ENCODE data around the gene IQSEC1.

IQSEC1 gene

GRCh38 chr3:13074006-13074375, 762 bp upstream of the IQSEC1 start:
- no peak overlapping the region for H3K4me3 ChIP-seq (ENCODE audit: low read depth, low read length)
- no peak for DNase-seq (ENCODE audit: low read depth)

- no peak for DNase-seq (ENCODE audit: low read depth)
- peak overlapping the region; percentile 17 for H3K4me3 ChIP-seq (ENCODE audit: low read depth, low read length)
Measured at GRCh38 chr3:13072600-13073325, 466 bp downstream of the IQSEC1 start.

- no peak overlapping the region for H3K4me3 ChIP-seq (ENCODE audit: low read depth, low read length)
- DNase-seq (ENCODE audit: low read depth) = no peak
Measured at GRCh38 chr3:13072239-13072599, 1.0 kb downstream of the IQSEC1 start.

GRCh38 chr3:13071695-13072094, 1.5 kb downstream of the IQSEC1 start:
- no peak for DNase-seq (ENCODE audit: low read depth)
- no peak overlapping the region for H3K4me3 ChIP-seq (ENCODE audit: low read depth, low read length)

GRCh38 chr3:13070391-13071070, 2.7 kb downstream of the IQSEC1 start:
- no peak for DNase-seq (ENCODE audit: low read depth)
- H3K4me3 ChIP-seq (ENCODE audit: low read depth, low read length) = no peak overlapping the region

- H3K4me3 ChIP-seq (ENCODE audit: low read depth, low read length) = no peak overlapping the region
- no peak for DNase-seq (ENCODE audit: low read depth)
Measured at GRCh38 chr3:13069495-13069894, 3.7 kb downstream of the IQSEC1 start.

GRCh38 chr3:13068269-13069010, 4.8 kb downstream of the IQSEC1 start:
- no peak overlapping the region for H3K4me3 ChIP-seq (ENCODE audit: low read depth, low read length)
- DNase-seq (ENCODE audit: low read depth) = no peak

GRCh38 chr3:13067778-13068177, 5.5 kb downstream of the IQSEC1 start:
- no peak for DNase-seq (ENCODE audit: low read depth)
- no peak overlapping the region for H3K4me3 ChIP-seq (ENCODE audit: low read depth, low read length)

- no peak for DNase-seq (ENCODE audit: low read depth)
- H3K4me3 ChIP-seq (ENCODE audit: low read depth, low read length) = no peak overlapping the region
Measured at GRCh38 chr3:13066834-13067233, 6.4 kb downstream of the IQSEC1 start.

GRCh38 chr3:13066236-13066635, 7.0 kb downstream of the IQSEC1 start:
- no peak for DNase-seq (ENCODE audit: low read depth)
- H3K4me3 ChIP-seq (ENCODE audit: low read depth, low read length) = no peak overlapping the region

GRCh38 chr3:13065727-13066126, 7.5 kb downstream of the IQSEC1 start:
- no peak overlapping the region for H3K4me3 ChIP-seq (ENCODE audit: low read depth, low read length)
- no peak for DNase-seq (ENCODE audit: low read depth)

GRCh38 chr3:13064964-13065363, 8.3 kb downstream of the IQSEC1 start:
- DNase-seq (ENCODE audit: low read depth) = no peak
- H3K4me3 ChIP-seq (ENCODE audit: low read depth, low read length) = no peak overlapping the region

- H3K4me3 ChIP-seq (ENCODE audit: low read depth, low read length) = no peak overlapping the region
- no peak for DNase-seq (ENCODE audit: low read depth)
Measured at GRCh38 chr3:13064159-13064868, 8.9 kb downstream of the IQSEC1 start.

GRCh38 chr3:13063225-13063624, 10.0 kb downstream of the IQSEC1 start:
- DNase-seq (ENCODE audit: low read depth) = no peak
- H3K4me3 ChIP-seq (ENCODE audit: low read depth, low read length) = no peak overlapping the region

- no peak overlapping the region for H3K4me3 ChIP-seq (ENCODE audit: low read depth, low read length)
- no peak for DNase-seq (ENCODE audit: low read depth)
Measured at GRCh38 chr3:13062647-13063046, 10.6 kb downstream of the IQSEC1 start.

- no peak for DNase-seq (ENCODE audit: low read depth)
- no peak overlapping the region for H3K4me3 ChIP-seq (ENCODE audit: low read depth, low read length)
Measured at GRCh38 chr3:13060341-13060910, 12.8 kb downstream of the IQSEC1 start.

- no peak overlapping the region for H3K4me3 ChIP-seq (ENCODE audit: low read depth, low read length)
Measured at GRCh38 chr3:13058346-13059120, 14.7 kb downstream of the IQSEC1 start.

GRCh38 chr3:13057282-13058040, 15.8 kb downstream of the IQSEC1 start:
- DNase-seq (ENCODE audit: low read depth) = no peak

More at GRCh38 chr3:13058346-13059120, 14.7 kb downstream of the IQSEC1 start:
- no peak for DNase-seq (ENCODE audit: low read depth)

More at GRCh38 chr3:13057282-13058040, 15.8 kb downstream of the IQSEC1 start:
- no peak overlapping the region for H3K4me3 ChIP-seq (ENCODE audit: low read depth, low read length)
